GM21381 (cell line): Measurements from ENCODE around the gene DMD.
"Not testable (repeated sequence)": the region's sequence is repeated elsewhere in the genome, so short reads cannot be mapped to it uniquely, and the experiment has no call there.

Source experiments
- ATAC-seq: cut with Tn5 transposase; IDR thresholded peaks from one replicate; pipeline ENCODE4 v1.9.1; 2021; ENCODE audit warnings: mild to moderate bottlenecking, moderate library complexity; ENCODE audit not compliant: unreplicated experiment

DMD gene

DNA sequence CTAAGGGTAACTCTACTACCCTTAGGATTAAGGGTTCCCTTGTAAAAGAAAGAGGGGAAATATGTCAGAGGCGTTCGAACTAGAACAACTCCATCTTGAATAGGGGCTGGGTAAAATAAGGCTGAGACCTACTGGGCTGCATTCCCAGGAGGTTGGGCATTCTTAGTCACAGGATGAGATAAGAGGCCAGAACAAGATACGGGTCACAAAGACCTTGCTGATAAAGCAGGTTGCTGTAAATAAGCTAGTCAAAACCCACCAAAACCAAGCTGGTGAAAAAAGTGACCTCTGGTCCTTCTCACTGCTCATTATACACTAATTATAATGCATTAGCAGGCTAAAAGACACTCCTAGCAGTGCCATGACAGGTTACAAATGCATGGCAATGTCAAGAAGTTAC is 922.0 kb downstream of the DMD start:
- no peak for ATAC-seq

DNA sequence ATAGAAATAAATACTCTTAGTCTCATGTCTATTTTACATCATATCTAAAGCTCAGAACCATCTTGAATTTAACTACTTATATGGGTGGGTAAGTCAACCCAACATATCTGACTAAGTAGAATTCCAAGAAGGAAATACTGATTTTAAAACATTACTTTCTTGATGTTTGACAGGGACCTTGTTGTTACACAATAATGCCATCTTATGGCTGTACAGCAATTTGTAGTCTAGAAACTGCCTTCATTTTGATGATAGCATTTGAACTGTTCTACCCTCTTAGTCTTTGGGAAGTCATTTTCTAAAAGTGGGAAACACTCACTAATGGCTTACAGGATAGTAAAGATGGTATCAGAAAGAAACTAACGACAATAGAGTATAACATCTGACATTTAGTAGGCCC is 929.5 kb downstream of the DMD start:
- ATAC-seq = no peak

DNA sequence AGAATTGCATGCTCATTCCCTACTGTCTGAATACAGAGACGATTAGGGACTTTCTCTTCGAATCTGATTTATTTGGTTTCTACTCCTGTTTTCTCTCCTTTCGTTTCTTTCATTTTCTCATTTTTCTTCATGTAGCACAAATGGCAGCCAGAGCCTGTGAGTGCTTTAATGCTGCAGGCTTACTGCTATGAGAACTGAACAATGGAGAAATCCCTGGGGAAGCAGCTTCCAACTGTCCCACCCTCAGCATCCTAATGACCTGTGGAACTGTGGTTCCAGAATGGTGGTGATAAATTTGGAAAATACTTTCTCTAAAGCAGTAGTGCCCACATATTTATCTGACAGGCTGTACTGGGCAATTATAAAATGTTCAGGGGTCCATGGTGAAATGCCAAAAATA is 930.4 kb downstream of the DMD start:
- no peak for ATAC-seq

DNA sequence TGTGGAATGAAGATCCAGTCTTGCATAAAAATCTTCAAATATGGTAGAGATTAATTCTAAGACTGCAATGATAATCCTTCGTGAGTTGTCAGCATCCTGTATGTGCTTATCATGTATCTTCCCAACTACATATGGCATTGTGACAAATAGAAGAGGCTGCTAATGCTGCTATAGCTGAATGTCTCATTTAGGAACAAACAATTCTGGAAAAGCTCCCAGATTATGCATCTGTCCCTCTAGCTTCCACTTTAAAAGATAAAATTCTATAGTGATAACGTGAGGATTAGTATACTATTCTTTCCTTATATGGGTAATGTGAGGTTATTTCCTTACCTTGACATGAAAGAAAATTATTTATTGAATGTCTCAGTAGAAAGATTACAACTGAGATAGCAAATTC is 930.9 kb downstream of the DMD start:
- ATAC-seq = no peak

DNA sequence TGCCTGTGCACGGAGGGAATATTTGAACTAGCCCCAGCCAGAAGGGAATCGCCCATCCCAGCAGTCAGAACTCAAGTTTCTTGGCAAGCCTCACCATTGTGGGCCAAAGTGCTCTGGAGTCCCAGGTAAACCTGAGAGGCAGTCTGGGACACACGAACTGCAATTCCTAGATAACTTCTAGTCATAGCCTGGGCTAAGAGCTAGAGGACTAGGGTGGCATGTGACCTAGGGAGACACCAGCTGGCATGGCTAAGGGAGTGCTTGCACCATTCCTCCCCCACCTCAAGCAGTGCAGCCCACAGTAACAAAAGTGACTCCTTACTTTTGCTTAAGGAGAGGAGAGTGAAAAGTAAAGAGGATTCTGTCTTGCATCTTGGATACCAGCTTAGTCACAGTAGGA is 935.2 kb downstream of the DMD start:
- ATAC-seq = no peak

DNA sequence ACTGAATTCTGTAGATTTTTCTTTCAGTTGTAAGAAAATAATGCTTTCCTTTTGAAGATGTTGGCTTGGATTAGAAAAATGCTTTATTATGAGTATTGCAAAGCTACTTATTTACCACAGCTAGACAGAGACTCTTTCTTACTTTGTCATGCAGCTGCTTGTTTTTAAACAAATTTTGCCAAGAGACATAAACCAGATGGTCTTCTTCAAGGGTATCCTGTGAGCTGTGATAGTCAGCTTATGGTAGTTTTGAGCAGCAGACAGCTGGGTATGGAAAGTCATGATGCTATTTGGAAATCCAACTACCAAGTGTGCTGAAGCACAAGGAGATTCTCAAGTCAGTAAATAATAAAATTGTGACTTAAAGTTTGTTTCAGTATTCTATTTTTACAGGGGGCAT is 941.5 kb downstream of the DMD start:
- ATAC-seq = no peak

DNA sequence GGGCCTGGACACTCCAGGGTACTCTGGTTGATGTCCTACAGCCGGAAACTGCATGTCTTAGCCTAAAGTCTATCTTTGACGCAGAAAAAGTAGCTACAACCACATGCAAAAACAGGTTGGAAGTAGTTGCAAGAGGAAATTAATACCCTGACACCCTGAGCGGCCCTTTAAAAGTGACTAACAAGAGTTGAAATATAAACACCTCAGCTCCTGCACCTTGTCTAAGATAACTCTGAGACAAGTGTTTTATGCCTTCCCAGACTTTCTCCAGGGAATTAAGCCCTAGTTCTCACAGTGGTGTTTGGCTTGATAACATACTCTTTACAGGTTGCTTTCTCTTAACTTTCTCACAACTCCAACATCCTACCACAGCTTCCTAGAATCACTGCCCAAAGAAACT is 943.1 kb downstream of the DMD start:
- no peak for ATAC-seq

DNA sequence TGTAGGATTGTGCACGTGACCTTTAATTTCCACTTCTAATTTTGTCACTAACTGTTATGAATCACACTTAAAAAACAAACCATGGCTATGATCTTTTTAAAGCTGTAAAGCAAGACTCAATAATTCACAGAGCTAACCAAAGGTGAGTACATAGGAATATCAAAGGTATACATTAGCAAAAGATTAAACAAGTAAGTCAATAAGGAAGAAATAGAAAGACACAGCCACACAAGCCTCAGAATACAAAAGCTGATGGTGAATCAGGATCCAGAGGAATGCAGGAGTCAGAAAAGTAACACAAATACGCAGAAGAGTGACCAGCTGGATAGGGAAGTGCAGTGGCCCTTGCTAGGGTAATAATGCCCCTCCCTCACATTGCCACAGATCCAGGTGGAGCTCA is 943.6 kb downstream of the DMD start:
- no peak for ATAC-seq

DNA sequence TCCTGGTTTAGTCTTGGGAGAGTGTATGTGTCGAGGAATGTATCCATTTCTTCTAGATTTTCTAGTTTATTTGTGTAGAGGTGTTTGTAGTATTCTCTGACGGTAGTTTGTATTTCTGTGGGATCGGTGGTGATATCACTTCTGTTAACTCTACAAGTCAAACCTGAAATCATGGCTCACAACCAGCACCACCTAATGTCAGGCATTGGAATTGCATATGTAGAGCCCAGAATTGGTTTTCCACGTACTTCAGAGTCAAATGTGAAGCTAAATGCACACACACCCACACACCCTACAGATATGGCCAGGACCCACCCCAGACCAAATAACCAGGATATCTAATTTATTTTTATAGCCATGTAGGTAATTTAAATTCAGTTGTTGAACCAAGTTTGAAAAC is 964.7 kb downstream of the DMD start:
- not testable (repeated sequence) for ATAC-seq

DNA sequence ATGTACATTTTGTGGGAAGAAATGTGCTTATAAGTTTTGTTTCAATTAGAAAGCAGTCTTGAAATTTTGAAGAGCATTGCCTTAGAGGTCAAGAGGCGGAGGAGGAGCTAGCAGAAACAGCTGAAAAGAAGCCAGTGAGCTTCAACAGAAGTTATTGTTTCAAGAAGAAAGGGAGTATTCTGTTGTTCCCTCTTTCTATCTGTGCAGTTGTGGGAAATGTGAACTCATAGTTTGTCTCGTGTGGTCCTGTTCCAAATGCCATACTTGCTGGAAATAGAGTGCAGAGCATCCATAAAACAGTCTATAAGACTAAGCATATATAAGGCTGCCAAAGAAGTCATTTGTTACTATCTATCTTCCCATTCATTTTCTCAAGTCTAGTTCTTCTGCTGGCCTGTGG is 1015.7 kb downstream of the DMD start:
- no peak for ATAC-seq

DNA sequence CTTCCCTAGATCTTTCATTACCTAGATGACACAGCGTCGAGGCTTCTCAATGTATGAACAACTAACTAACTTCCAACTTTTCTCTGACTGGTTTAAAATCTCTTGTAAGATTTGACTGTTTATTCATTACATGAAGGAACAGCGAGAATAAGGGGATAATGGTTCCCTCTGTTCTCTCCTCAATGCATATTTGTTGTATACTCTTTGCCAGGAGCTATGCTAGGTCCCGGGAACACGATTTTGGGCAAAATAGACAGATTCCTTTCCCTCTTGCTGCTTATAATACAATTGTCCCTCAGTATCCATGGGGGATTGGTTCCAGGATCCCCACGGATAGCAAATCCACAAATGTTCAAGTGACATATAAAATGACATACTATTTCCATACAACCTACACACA is 1020.0 kb downstream of the DMD start:
- no peak for ATAC-seq

DNA sequence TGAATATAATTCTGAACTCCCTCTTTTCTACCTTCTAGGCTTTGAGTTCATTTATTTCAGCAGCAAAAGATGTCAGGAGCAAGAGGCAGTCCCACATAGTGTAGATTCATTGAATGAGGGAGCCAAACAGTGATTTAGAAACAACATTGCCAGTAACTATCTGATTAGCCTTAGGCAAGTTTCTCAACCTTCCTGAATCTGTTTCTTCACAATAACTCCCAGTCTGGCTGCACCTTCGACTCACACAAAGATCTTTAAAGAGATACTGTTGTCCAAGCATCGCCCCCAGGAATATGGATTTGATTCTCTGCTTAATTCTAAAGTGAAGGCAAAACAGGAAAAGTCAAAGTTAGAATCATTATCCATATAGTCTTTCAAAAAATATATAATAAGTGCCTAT is 1026.2 kb downstream of the DMD start:
- no peak for ATAC-seq

DNA sequence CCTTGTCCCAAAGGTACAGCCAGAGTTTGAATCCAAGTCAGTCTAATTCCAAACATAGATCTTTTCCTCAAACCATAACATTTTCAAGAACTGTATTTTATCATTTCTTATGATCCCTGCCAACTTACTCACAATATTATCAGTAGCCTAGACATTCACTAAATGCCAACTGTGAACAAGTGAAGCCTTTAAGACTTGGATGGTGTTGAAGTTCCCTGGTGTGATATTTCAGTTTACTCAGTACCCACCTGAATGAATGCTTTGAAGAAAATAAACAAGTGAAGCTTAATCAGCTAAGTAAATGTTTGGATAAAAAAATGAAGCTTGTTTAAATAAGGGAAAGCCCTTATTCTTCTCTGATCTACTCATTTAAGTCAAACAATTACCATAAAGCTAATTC is 1028.3 kb downstream of the DMD start:
- ATAC-seq = no peak

DNA sequence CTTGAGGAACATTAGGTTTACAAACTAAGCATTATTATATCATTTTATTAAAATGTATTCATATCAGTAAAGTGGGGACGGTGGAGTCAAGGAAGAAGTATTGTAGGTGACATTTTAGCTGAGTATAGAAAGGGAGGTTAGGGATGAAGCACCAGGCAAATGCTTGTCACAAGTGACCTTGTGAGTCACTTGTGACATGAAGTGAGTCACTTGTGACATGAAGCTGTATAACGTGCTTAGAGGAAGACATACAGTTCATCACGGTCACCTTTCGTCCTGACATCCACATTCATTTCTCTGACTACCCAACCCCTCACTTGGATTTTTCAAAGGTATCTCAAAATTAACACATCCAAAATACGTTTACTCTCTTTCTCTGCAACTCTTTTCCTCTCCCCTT is 1034.8 kb downstream of the DMD start:
- no peak for ATAC-seq

DNA sequence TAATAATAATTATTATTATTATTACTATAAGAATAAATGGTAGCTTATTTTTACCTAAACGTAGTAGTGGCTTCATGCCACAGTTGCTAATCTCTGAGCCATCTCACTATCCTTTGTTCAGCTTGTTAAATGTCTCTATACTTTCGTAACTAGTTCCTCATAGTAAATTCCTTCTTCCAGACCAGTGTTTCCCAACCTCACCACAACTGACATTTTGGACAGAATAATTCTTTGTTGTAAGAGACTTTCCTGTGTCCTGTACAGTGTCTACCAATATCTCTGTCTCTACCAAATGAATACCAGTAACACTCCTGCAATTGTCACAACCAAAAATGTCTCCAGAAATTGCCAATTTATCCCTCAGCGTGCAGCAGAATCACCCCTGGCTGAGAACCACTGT is 1040.9 kb downstream of the DMD start:
- ATAC-seq = no peak

DNA sequence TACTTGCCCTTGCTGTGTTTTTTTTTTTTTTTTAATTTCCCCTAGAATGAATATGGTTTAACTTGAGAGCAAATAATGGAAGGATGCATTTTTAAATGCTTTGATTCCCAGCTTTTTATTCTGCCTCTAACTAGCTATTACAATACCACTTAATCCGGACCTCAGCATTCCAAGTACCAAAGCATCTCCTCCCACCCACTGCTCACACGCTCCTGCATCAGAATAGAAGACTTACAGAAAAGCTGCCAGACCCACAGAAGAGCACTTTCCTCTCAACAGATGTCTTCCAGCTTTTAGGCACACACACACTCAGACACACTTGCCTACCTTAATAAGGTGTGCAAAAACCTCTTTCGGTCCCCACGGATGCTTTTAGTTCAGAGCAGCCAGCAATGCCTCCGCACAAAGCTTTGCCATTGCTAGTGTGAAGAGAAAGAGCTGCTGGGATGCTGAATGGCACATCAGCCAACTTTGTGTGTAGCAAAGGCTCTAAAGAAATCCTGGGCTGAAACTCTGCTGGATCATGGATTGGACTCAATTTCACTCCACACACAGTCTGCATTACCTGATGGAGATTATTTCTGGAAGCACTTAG is 1056.2 kb downstream of the DMD start:
- no peak for ATAC-seq

DNA sequence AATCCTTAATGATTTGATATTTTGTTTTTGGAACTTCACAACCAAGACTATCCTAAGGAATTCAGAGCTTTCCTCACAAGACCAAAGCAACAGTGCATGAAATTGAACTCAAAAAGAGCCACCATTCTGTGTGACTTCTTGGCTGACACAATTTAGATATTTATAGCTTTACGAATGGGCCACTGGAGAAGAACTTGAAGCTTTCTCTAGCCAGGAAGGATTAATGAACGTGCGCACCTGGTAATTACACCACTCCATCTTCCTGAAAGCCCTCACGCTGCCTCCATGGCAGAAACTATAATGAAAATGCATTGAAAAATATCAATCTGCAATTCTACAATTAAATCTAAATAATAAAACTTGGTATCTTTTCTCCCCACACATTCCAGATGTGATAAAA is 1057.8 kb downstream of the DMD start:
- no peak for ATAC-seq

DNA sequence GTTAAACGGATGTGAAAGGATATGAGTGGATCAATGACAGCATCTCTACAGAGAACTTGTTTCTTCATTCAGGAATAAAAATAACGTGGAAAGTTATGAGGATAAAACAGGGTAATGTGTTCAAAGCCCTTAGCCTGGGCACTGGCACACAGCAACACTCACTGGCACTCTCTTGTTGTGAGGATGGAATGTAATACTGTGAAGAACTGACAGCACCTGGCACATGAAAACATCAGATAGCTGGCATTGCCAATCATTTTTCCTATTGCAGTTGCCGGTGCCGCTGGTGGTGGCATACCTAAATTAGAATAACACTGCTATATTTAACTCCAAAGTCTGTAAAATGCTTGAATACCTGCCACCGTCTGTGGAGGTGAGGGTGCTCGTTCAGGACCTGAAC is 1061.2 kb downstream of the DMD start:
- ATAC-seq = no peak

DNA sequence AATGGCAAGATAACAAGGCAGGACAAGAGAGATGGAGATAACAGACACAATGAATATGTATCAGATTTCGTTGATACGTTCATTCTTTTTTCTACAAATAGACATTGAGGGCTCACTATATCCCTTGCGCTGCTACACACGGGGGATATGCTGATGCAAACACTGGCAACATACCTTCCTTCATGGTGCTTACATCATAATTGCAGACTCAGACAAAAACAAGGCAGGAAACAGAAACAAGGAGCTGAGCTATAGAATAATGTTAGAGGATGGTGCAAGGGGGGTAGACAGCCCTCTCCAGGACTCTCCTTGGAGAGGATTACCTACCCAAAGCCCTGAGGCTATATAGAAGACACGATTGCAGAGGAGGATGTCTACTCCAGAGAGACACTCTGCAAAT is 1069.5 kb downstream of the DMD start:
- no peak for ATAC-seq

DNA sequence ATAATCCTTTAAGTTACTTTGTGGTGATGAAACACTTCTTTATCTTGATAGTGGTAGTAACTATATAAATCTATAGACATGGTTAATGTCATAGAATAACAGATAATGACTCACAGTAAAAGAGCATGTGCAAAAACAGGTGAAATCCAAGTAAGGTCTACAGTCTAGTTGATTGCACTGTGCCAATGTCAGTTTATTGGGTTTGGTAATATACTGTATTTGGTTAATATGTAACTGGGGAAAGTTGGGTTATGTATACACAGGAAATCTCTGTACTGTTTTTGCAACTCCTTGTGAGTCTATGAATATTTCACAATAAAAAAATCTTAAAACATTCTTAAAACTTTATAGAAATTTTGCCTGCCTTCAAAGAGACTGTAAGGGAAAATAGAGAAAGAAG is 1071.9 kb downstream of the DMD start:
- no peak for ATAC-seq

DNA sequence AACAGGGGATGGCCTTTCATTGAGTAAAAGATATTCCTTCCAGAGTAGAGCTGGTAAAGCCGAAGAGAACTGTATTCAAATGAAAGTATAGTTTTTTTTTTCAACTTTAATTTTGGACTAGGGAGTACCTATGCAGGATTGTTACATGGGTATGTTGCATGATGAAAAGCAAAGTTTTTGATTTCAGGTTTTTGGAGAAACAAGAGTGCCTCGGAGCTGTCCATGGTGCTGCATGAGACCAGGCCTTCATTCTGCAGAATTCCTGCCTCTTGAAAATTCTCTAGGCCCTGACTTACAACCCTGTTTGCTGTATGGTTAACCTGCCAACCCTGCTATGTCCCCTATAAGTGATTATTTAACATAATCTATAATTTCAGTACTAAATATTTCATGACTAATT is 1073.8 kb downstream of the DMD start:
- no peak for ATAC-seq

DNA sequence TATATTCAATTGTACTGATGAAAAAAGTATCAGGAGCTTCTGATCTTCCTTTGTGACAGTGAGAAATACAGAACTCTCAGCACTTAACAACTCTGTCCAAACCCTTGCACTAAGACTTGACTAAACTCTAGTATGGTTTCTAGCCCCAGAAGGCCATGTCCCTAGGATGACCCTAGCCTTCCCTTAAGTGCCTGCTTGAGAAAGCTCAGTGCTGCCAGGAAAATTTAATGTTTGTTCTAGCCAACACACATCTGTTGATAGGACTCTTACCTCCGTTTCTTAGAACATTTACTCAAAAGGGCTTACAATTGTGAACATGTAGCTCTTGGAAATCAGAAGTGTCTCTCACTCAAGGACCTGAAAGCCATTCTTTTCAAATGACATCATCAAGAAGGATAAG is 1084.4 kb downstream of the DMD start:
- no peak for ATAC-seq

DNA sequence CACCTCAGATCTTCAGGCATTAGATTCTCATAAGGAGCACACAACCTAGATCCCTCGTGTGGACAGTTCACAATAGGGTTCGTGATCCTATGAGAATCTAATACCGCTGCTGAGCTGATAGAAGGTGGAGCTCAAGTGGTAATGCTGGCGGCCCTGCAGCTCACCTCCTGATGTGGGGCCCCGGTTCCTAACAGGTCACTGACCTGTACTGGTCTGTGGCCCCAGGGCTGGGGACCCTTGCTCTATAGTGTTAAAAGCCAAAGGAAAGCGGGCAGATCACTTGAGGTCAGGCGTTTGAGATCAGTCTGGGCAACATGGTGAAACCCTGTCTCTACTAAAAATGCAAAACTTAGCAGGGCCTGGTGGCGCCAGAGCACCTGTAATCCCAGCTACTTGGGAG is 1092.5 kb downstream of the DMD start:
- ATAC-seq = no peak

DNA sequence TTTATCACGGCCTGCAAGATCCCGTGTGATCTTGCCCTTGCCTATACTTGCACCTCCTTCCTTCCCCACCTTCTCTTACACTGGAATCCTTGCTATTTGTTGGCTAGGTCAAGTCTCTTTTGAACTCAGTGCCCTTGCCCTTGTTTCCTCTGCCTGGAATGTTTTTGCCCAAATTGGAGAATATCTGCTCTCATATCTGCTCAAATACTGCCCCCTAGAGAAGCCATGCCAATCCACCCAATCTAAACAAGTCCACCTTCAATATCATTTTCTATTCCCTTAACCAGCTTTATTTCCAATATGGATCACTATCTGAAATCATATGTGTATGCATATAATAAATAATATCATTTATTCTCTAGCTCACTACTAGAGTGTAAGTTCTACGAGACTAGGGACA is 1095.3 kb downstream of the DMD start:
- no peak for ATAC-seq
